HG02763 (cell line): Measurements from ENCODE around the gene P4HA2.

Source experiments
- ATAC-seq: cut with Tn5 transposase; IDR thresholded peaks from one replicate; pipeline ENCODE4 v1.9.1; 2021; ENCODE audit warnings: mild to moderate bottlenecking, moderate library complexity; ENCODE audit not compliant: unreplicated experiment

Gene P4HA2

GRCh38 chr5:132253008-132253441, 25.4 kb upstream of the P4HA2 start:
- no peak for ATAC-seq

DNA sequence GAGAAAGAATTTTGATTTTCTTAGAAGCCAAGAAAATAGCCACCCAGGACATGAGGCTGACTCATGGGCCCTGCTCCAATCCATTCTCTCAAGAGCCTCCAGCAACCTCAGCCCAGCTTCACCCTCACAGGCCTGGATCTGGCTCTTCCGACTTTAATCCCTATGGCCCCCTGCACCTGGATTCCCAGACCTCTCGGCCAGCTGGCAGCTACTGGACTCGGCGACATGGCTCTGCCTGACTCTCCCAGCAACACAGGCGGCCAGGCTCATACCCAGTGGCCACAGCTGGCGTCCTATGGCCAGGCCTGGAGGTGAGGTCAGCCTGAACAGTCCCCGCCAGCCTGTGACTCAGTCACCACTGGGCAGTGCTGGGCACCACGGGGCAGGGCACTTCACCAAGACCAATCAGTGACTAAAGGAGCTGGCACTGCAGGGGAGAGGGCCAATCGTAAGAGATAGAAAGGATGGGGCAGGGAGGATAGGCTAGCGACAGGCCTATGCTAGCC, 23.6 kb upstream of the P4HA2 start:
- ATAC-seq: no peak

- no peak for ATAC-seq
These were observed 22.9 kb upstream of the P4HA2 start for GRCh38 chr5:132250547-132250946.

DNA sequence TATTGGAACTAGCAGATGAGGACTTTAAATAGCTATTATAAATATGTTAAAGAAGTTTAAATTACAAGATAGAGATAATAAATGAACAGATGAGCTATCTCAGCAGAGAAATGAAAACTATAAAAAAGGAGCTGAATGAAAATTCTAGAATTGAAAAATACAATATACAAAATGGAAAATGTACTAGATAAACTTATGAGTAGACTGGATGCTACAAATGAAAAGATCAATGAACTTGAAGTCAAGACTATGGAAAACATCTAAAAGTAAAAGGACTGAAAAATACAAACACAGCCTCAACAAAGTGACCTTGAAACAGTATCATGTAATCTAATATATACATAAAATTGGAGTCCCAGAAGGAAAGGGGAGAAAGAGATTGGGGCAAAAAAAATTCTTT, 19.2 kb upstream of the P4HA2 start:
- ATAC-seq: no peak

DNA sequence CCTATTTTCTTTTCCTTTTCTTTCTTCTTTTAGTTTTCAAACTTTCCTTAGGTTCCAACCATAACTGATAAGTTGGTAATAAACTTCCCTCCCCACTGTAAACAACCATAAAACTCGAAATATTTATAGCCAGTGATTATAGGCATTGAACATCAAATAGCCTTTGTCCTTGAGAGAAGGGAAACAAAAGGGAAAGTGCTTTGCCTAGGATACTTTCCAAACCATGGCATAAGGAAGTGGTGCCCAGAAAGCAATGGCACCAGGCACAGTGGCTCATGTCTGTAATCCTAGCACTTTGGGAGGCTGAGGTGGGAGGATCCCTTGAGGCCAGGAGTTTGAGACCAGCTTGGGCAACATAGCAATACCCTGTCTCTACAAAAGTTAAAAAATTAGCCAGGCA, 17.9 kb upstream of the P4HA2 start:
- ATAC-seq: no peak

- ATAC-seq: no peak
These were observed 15.8 kb upstream of the P4HA2 start for GRCh38 chr5:132243366-132243977.

GRCh38 chr5:132239776-132240175, 12.1 kb upstream of the P4HA2 start:
- no peak for ATAC-seq

DNA sequence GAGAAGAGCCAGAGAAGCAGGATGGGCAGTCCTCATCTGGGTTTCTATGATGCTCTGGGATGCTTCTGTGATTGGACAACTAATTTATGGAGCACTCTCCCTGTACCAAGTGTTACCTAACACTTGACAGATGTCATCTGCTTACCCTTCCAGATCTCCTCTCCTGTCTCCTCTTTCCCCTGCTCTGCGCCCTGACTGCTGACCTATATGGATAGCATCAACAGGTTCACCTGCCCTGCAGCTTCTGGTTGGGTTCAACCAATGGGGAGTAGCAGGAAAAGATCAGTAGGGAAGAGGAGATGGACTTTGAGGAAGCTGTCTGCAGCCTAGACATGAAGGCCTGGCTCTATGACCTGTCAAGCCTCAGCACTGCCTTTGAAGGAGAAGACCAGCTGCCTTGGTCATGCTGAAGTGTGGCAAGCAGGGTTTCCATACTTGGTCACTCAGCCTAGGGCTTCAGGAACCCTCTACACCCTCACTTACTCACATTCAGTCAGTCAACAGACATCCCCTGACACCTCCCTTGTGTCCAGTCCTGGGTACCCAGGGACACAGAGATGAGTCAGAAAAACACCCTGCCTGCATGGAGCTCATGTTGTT, 11.3 kb upstream of the P4HA2 start:
- ATAC-seq: no peak

GRCh38 chr5:132238169-132238744, 10.6 kb upstream of the P4HA2 start:
- peak; percentile 63 for ATAC-seq

- ATAC-seq: no peak
These were observed 10.0 kb upstream of the P4HA2 start for GRCh38 chr5:132237670-132238069.

- no peak for ATAC-seq
These were observed 9.5 kb upstream of the P4HA2 start for GRCh38 chr5:132237141-132237540.

GRCh38 chr5:132235340-132235739, 7.7 kb upstream of the P4HA2 start:
- ATAC-seq: no peak

- no peak for ATAC-seq
These were observed 7.0 kb upstream of the P4HA2 start for GRCh38 chr5:132234684-132235062.

DNA sequence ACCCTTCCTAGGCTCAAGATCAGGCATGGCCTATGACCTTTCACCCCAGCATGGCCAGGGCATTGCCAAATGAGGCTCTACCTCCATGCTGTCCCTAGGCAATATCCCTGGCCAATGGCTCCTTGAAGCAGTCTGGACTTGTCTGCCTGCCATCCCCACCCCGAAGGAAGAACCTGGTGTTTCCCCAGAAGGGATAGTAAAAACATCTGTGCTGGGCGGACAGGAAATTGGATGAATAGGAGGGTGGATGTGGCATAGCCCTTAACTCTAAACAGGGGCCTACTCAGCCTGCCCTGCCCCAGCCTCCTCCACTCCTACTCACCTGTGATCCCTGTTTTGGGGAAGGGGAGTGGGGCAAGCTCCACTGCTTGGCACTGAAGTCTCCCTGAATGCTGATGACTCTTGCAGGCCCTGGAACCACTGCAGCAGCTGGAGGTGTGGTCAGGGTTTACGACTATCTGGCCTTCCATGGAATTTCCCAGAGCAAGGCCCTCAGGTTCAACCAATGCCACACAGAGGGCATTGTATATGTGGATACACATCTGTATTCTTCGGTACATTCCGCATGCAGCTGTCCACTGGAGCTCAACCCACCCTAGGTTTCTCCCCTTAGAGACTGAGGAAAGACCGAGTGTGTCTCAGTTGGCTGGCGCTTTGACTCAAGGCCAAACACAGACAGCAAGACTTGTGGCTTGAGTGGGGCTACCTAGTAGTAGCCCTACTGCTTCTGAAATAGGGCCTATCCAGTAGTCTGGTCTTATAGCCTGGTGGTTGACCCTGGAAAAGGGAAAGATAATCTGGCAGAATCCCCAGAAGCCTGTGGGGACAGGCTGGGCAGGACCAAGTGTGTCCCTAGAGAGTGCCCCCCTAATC, 6.4 kb upstream of the P4HA2 start:
- no peak for ATAC-seq

DNA sequence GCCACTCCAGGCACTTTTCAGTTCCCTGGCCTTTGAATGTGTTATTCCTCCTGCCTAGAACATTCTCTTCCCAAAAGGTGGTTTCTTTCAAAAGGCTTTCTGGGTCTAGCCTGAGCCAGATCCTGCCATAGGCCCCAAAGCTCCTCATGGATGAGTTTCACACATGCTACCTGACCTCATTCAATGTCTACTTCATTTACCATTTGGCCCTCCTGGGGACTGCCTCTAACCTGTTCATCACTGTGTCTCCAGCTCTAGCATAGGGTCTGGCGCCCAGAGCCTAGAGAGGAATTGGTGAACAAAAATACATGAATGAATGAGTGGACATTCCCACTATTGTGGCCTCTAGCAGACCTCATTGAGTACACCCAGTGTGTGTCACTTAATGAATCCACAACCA, 5.4 kb upstream of the P4HA2 start:
- ATAC-seq: no peak

DNA sequence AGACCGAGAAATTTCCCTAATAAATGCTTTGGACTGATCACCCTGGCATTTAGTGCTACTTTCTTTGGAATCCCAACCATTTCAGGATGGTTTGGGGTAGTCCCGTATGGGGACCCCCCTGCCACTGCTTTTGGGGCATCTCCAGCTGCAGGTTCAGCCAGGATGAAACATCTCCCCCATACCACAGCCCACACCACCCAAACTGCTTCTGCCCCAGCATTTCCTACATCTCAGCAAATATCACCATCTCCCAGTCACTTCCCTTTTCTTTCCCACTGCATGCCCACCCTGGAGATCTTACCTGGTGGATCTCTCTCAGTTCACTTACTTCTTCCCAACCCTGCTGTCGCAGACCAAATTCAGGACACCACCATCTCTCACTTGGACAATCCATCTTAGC, 4.8 kb upstream of the P4HA2 start:
- no peak for ATAC-seq

GRCh38 chr5:132230871-132231270, 3.2 kb upstream of the P4HA2 start:
- ATAC-seq: no peak

DNA sequence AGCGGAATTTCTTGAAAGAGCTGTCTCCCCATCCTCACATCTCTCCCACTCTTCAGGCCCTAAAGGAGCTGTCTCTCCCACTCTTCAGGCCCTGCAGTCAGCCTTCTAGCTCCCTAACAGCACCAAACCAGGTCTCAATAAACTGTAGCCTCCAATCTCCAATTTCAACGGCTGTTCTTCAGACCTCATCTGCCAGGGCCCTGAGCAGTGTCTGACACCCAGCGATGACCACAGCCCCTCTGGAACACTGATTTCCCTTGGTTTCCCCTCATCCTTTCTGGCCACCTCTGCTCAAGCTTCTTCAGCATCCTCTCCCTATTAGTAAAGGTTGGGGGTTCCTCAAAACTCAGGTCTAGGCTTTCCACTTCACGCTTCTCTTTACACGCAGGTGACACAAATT, 1.6 kb upstream of the P4HA2 start:
- ATAC-seq: no peak

DNA sequence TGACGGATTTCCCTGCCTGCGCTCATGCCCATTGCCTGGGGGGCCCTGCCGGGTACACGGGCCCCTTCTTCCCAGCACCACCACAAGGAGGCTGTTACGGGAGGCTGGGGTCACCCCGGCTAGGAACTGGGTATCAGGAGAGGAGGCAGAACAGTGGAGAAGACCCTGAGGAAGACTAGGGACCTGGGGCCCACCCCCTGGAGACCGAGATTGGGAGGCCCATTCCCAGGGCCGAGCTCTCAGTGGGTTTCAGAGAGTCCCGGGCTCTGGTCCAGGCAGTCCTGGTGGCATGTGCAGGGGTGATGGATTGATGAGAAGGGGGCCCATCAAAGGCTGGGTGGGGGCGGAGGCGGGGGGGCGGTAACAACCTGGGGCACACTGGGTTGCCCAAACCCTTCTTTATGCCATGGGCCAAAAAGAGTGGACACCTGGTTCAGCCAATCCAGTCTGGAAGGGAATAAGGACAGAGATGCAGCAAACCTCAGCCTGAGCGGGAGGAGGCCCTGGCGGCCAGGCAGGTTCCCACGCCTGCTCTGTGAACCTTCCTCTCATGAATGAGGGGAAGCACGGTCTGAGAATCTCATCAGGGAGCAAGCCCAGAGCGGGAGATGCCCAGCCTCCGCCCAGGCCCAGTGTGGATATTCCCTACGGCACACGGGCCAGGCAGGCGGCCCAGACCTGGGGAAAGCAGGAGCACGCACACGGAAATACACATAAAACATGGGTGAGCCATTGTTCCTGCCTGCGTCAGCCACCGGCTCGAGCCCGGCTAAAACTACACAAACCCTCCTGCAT, 785 bp upstream of the P4HA2 start:
- no peak for ATAC-seq

GRCh38 chr5:132227235-132227484, 493 bp downstream of the P4HA2 start:
- no peak for ATAC-seq
